ENCODE data around the gene RIF1.
"Not testable (repeated sequence)": the region's sequence is repeated elsewhere in the genome, so short reads cannot be mapped to it uniquely, and the experiment has no call there.

The RIF1 gene

DNA sequence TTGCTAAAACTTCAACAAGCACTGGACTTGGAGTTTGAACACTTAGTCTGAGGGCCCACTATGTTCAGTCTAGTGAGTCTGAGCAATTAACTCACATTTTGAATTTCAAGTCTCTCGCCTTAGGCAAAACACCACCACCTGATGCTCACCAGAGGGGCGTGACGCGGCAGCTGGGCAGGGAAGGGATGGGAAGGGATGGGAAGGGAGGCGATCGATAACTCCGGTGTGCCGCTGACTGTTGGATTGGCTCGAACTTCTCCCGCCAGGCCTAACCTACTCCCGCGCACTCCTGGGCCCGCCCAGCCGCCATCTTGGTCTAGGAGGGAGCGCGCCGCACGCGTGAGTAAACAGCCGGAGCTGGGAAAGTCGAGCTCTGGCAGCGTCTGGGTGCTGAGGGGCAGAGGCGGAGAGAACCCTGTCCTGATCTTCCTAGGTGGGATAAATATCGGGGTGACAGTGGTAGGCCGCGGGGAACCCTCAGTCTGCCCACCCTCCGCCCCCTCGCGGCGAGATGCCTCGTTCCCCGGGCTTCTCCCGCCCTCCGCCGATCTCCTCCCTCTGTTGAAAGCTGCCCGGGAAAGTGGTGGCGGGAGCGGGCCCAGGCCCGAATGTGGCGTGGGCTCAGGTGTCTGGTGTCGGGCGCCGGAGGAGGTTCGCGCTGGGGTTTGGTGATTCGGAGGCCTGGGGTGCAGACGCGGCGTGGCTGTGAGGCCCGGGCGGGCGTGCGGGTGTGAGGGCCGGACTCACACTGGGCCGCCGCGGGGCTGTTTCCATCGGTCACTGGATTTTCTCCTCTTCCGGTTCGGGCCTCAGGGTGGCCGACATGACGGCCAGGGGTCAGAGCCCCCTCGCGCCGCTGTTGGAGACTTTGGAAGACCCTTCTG, at the start of gene RIF1:
RIF1 (plus strand) TSS at position 302 of the 884 bp plus-strand sequence; CDS start at position 824, 522 bp downstream.
- peak; percentile 92 for DNase-seq

DNA sequence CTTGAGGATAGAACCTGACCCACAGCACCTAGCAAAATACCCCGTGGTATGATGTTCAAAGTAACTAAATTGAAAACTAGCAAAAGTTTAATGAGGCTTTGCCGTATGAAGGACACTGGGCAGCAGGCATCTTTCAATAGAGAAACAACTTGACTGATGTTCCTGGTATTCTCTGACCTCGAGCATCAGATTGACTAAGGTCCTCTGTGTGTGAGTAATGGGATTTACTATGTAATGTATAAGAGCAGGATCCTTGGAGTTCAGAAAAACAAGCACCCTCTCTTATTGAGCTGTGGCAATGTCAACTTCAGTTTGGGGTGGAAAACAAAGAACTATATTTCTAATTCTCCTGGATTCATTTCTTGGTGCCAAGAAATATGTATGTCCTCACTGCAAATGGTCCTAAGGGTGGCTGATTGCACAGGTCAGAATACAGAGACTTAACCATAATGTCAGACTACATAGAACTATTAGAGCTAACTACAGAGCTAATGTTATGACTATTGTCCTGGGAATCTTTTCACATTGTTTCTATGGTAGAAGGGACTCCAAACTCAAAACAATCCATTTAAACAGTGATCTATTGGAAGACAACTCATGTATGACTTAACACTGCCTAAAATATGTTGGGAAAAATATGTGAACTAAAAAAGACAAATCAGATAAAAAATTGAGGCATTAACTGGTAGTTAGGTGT, 47.9 kb upstream of the RIF1 start:
- DNase-seq, result peak; percentile 51

DNA sequence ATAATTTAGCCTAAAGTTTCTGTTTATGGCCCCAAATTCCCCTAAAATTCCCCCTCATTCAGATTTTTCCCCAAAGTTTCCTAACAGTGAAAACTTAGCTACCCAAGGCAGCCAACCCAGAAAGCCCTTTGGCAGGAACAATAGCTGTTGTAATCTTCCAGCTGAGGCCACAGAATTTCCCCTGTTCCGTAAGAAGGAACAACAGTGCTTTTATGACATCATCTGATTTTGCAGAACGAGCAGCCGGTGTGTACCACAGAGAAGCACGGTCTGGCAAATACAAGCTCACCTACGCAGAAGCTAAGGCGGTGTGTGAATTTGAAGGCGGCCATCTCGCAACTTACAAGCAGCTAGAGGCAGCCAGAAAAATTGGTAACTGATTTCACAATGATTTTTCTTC, 46.0 kb upstream of the RIF1 start:
- no peak for DNase-seq

- DNase-seq, result peak; percentile 70
Observed at GRCh38 chr2:151367571-151367970, 42.1 kb upstream of the RIF1 start.

- peak; percentile 70 for DNase-seq
Observed at GRCh38 chr2:151374436-151374835, 35.3 kb upstream of the RIF1 start.

- DNase-seq, result peak; percentile 70
Observed at GRCh38 chr2:151379169-151379568, 30.5 kb upstream of the RIF1 start.

DNA sequence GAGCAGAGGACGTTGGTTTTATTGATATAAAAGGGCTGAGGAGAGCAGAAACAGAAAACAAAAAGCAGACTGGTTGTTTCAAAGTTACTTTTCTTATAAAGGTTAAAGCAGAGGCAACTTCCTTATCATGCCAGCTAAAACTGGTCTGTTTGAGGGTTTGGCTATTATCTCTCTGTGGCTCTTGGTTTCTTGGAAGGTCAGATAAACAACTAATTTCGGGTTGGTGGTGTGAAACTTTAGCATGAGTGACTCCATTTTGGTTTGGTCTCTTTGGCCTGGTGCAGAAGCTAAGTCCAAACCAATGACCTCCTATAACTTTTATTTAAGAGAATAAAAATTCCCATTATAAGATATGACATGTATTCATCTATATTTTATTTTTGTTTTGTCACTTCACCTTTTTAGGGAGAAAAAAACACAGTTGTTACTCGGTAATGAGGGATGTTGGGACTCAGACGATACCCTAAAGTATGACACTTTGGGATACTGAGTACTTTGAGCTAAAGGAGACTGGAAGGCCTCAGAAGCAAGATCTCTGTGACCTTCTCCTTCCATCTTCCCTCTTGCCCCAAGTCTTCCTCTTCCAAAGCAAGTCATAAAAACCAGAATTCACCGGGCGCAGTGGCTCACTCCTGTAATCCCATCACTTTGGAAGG, 29.0 kb upstream of the RIF1 start:
- DNase-seq, result no peak

GRCh38 chr2:151381266-151381665, 28.4 kb upstream of the RIF1 start:
- peak; percentile 86 for DNase-seq

DNA sequence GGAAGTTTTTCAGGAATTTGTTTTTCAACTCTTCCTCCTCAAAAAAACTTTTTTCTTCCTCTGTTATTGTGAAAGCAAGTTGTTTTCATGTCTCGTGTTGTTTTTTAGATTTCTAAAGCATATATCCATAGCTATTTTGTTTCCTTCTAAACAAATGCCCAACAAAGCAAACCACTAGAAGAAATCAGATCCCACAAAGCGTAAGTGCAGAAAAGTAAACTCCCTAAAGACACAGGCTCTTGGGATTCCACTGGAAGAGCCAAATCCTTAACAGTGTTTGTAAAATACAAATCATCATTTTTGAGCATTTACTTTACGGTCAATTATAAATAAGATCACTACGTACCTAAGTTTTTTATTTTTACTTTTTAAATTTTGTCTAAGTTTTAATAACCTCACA, 21.7 kb upstream of the RIF1 start:
- DNase-seq, result no peak

DNA sequence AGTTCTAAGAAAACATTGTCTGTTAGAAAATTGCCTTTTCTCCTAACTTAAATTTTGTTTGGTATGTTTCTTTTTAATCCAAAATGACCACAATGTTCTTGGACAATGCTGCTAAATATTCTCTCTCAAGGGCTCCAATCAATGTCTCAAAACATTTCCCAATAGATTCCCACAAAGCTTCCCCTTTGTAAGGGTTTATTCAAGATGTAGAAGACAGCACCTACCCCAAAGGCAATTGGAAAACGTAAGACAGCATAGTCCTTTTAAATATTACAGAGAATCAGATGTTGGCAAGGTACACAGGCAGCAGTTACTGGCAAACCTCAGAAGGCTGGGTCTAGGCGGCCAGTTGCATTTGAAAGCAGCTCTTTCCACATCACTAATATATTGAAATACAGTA, 18.3 kb upstream of the RIF1 start:
- DNase-seq, result no peak

DNA sequence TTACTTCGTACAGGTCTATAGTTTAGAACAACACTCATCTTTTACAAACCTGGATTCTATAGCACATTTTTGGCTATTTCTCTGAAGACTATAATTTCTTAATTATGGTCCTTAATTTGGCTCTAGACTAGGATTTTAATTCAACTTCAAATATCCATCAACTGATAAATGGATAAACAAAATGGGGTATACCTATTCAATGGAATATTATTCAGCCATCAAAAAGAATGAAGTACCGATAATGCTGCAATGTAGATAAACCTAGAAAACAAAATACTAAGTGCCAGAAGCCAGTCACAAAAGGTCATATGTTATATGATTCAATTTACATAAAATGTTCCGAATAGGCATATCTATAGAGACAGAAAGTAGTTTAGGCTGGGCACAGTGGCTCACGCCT, 15.2 kb upstream of the RIF1 start:
- DNase-seq, result no peak

DNA sequence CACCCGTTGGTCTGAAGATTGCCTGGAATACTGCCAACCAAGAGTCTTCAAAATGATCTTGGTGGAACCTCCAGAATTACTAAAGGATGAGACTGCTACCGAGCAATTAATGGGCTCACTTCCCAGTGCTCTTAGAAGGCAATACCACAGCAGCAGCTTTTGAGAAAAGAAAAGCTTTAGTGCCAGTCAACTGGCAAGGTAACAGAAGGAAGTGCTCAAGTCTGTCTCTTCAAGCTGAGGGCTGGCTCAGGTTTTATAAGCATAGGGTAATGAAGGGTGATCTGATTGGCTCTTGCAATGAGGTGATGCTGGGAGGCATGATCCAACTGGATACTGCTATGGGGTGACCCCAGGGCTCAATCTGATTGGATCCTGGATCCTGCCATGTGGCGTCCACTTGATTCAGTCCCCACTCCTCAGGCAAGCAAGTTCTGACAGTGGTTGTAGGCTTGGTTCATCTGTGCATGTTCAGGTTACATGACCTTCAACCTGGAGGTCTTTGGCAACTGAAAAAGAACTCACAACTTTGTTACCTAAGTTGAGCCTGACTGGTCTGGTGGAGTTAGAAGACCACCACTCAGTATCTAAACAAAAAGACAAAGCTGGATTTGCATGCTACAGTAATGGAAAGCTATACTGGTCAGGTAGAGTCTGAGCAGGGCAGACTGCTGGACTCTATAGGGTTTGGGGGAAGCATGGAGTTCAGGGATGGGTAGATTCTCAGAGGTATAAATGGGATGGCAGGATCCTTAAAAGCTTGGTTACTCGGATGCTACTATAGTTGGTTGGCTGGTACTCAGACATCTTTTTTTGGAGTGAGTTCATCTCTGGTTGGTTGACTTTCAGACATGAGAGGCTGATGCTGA, 14.0 kb upstream of the RIF1 start:
- DNase-seq, result no peak

DNA sequence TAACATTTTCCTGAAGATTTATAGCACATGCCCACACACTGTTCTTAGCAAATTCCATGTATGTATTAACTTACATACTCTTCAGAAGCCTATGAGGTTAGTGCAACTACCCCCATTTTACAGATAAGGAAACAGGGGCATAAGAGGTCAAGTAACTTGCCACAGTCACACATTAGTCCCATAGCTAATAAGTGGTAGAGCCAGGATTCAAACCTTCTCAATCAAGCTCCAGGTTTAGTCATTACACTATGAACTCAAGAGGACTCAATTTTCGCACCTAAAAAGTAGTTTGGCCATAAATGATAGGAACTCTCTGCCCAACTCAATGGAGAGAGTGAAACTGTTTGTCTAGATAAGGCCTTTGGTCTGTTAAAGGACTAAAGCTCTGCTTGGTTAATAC, 9.7 kb upstream of the RIF1 start:
- DNase-seq, result no peak

- DNase-seq, result no peak
Observed at GRCh38 chr2:151401149-151401548, 8.6 kb upstream of the RIF1 start.

- DNase-seq, result no peak
Observed at GRCh38 chr2:151403914-151404313, 5.8 kb upstream of the RIF1 start.

GRCh38 chr2:151405376-151405775, 4.3 kb upstream of the RIF1 start:
- no peak for DNase-seq

GRCh38 chr2:151407281-151407680, 2.4 kb upstream of the RIF1 start:
- no peak for DNase-seq

- DNase-seq, result no peak
Observed at GRCh38 chr2:151408788-151409600, 708 bp upstream of the RIF1 start.

DNA sequence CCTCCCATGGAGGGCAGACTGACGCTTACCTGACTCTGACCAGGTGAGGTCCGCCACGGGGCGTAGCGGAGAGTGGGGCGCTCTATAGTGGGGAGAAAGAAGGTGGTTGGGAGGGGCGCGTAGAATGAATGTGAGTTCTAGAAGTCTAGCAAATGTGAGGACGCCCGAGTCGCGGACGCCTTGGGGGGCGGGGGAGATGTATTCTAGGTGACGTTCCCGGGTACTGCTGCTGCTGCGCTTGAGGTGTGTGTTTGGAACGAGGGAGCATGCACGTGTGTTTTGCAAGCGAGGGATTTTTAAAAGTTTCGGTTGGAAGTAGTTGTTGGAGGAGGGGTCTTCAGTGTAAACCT, 758 bp downstream of the RIF1 start:
- peak; percentile 15 for DNase-seq

DNA sequence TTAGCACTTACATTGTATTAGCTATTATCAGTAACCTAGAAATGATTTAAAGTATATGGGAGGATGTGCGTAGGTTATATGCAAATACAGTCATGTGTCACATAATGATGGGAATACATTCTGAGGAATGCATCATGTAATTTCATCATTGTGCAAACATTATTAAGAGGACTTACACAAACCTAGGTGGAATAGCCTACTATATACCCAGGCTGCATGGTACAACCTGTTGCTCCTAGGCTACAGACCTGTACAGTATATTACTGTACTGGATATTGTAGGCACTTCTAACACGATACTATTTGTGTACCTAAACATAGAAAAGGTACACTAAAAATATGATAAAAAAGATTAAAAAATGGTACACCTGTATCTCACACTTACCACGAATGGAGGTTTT, 7.9 kb downstream of the RIF1 start:
- DNase-seq, result no peak

GRCh38 chr2:151421681-151422080, 12.0 kb downstream of the RIF1 start:
- DNase-seq, result not testable (repeated sequence)

- DNase-seq, result no peak
Observed at GRCh38 chr2:151422917-151423439, 13.3 kb downstream of the RIF1 start.
